Glutamatergic neuron (in vitro differentiated cells): ENCODE data around the gene MAST1. TPM values are rescaled to one million over a fixed set of nuclear protein-coding genes. Genes with fewer than 3 reads are reported as not detected.
A peak's percentile ranks its signal among the peaks of the same experiment; 100 is the strongest.
"Not testable (repeated sequence)": the region's sequence is repeated elsewhere in the genome, so short reads cannot be mapped to it uniquely, and the experiment has no call there.

Experiments used
- DNase-seq: peaks from one replicate; pipeline ENCODE4 v3.0.0; 2022
- H3K27ac Mint-ChIP-seq: one replicate; pipeline ENCODE4 v1.8.0; 2020; ENCODE audit warnings: mild to moderate bottlenecking, mixed read lengths, inconsistent platforms; ENCODE audit not compliant: unreplicated experiment
- H3K27me3 Mint-ChIP-seq: one replicate; pipeline ENCODE4 v1.8.0; 2020; ENCODE audit warnings: mild to moderate bottlenecking, moderate library complexity, mixed read lengths, inconsistent platforms; ENCODE audit not compliant: unreplicated experiment
- H3K36me3 Mint-ChIP-seq: one replicate; pipeline ENCODE4 v1.8.0; 2020; ENCODE audit warnings: mild to moderate bottlenecking, mixed read lengths, inconsistent platforms; ENCODE audit not compliant: unreplicated experiment
- H3K4me1 Mint-ChIP-seq: one replicate; pipeline ENCODE4 v1.8.0; 2020; ENCODE audit warnings: mild to moderate bottlenecking, low read depth, mixed read lengths, inconsistent platforms; ENCODE audit not compliant: unreplicated experiment
- H3K4me3 Mint-ChIP-seq: one replicate; pipeline ENCODE4 v1.8.0; 2020; ENCODE audit warnings: mild to moderate bottlenecking, mixed read lengths, inconsistent platforms; ENCODE audit not compliant: unreplicated experiment
- H3K9me3 Mint-ChIP-seq: one replicate; pipeline ENCODE4 v1.8.0; 2020; ENCODE audit warnings: mild to moderate bottlenecking, moderate library complexity, mixed read lengths, inconsistent platforms; ENCODE audit not compliant: unreplicated experiment
- total RNA-seq: library from RNA; stranded (reverse); fragmentation: NEBNext Ultra II Directional; extraction: Animal tissue kit (Norgen Biotek cat#: 25700); gene quantifications from one replicate; pipeline ENCODE4 v1.2.1, GENCODE V29; 2021; ENCODE audit not compliant: unreplicated experiment
- TF ChIP-seq, protein P1 (sequence below): fragments of 200-600 bp; sonication (generic); IDR thresholded peaks from one replicate; pipeline ENCODE4 v1.5.0; 2021; ENCODE audit not compliant: partially characterized antibody, unreplicated experiment

The MAST1 gene
- total RNA-seq, 1 donor from 2014 or later = 230 TPM

GRCh38 chr19:12912571-12912970, 74.3 kb downstream of the MAST1 start:
- DNase-seq = no peak
- H3K4me1 Mint-ChIP-seq = peaks cover 27% of the 10 kb centered on the region
- H3K27me3 Mint-ChIP-seq = peaks cover 3% of the 10 kb centered on the region
- TF ChIP-seq, protein P1, sequence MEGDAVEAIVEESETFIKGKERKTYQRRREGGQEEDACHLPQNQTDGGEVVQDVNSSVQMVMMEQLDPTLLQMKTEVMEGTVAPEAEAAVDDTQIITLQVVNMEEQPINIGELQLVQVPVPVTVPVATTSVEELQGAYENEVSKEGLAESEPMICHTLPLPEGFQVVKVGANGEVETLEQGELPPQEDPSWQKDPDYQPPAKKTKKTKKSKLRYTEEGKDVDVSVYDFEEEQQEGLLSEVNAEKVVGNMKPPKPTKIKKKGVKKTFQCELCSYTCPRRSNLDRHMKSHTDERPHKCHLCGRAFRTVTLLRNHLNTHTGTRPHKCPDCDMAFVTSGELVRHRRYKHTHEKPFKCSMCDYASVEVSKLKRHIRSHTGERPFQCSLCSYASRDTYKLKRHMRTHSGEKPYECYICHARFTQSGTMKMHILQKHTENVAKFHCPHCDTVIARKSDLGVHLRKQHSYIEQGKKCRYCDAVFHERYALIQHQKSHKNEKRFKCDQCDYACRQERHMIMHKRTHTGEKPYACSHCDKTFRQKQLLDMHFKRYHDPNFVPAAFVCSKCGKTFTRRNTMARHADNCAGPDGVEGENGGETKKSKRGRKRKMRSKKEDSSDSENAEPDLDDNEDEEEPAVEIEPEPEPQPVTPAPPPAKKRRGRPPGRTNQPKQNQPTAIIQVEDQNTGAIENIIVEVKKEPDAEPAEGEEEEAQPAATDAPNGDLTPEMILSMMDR = no peak
- H3K36me3 Mint-ChIP-seq = no peaks in the 10 kb centered on the region
- H3K4me3 Mint-ChIP-seq = peak overlapping the region; percentile 70
- H3K9me3 Mint-ChIP-seq = peaks cover 7% of the 10 kb centered on the region
- H3K27ac Mint-ChIP-seq = peak overlapping the region; percentile 87

DNA sequence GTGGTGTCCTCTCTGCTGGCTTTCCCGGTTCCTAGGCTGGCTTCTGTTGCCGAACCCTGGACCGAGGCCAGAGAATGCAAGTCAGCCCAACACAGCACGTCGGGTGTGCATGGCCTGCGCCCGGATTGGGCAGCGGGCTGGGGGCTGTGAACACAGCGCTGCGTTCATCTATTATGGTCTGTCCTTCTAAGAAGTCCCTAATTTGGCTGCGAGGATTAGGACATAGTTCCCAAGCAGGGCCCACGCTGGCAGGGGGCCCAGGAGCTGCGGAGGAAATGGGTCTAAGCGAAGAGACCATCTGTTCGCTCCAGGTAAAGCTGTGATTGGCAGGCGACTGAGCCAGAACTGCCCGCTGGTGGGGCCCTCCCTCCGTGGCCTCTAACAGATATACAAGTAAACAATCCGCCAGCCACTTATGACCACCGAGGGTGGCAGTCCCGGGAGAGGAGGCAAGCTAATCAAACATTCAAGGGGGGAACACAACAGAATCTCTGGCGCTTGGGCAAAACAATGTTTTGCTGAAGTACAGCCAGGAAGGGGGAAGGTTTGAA, 74.8 kb downstream of the MAST1 start:
- Mint-ChIP-seq H3K27ac (peak overlapping the region; percentile 87), H3K36me3 (no peaks in the 10 kb centered on the region), H3K27me3 (peaks cover 3% of the 10 kb centered on the region), H3K4me3 (peak overlapping the region; percentile 70), H3K4me1 (peaks cover 27% of the 10 kb centered on the region), H3K9me3 (peaks cover 9% of the 10 kb centered on the region)
- DNase-seq = peak; percentile 57
- TF ChIP-seq, protein P1 = no peak

GRCh38 chr19:12913851-12914690, 75.8 kb downstream of the MAST1 start:
- peaks cover 4% of the 10 kb centered on the region for H3K9me3 Mint-ChIP-seq
- H3K36me3 Mint-ChIP-seq = no peaks in the 10 kb centered on the region
- peaks cover 3% of the 10 kb centered on the region for H3K27me3 Mint-ChIP-seq
- peaks cover 23% of the 10 kb centered on the region for H3K4me1 Mint-ChIP-seq
- peak overlapping the region; percentile 87 for H3K27ac Mint-ChIP-seq
- DNase-seq = no peak
- TF ChIP-seq, protein P1 = no peak
- H3K4me3 Mint-ChIP-seq = peak overlapping the region; percentile 70

DNA sequence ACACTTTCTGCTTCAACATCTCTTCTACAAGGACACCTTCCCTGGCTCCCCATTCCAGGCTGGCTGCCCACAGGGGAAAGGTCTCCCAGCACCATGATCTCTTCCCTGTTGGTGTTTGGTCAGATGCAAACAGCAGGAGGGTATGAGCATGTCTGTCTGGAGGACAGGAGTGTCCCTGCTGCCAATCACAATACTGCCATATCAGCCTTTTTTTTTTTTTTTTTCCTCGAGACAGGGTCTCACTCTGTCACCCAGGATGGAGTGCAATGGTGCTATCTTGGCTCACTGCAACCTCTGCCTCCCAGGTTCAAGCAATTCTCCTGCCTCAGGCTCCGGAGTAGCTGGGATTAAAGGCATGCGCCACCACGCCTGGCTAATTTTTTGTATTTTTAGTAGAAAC, 77.5 kb downstream of the MAST1 start:
- H3K27ac Mint-ChIP-seq, H3K9me3 Mint-ChIP-seq, H3K27me3 Mint-ChIP-seq, DNase-seq, H3K36me3 Mint-ChIP-seq: not testable (repeated sequence)
- Mint-ChIP-seq H3K4me1 (peaks cover 23% of the 10 kb centered on the region), H3K4me3 (peak overlapping the region; percentile 46)

DNA sequence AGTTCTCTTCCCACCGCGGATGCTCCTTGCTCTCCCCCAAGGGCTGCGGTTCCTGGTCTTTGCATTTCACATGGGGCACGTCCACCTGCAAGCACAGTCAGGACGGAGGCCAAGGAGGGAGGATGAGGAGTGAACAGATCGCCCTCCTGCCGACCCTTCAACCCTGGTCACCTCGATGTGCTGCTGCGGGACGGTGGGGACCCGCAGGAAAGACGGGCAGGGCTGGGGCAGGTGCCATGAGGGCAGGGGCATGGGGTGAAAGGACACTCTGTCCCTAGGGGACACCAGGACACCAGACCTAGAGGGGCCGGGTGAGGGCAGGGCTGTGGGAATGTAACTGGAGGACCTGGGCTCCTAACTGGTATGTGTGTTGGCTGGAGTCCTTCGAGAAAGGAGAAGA, 79.9 kb downstream of the MAST1 start:
- H3K4me3 Mint-ChIP-seq = peak overlapping the region; percentile 14
- H3K27me3 Mint-ChIP-seq = peaks cover 6% of the 10 kb centered on the region
- H3K36me3 Mint-ChIP-seq = peaks cover 6% of the 10 kb centered on the region
- peaks cover 9% of the 10 kb centered on the region for H3K4me1 Mint-ChIP-seq
- H3K9me3 Mint-ChIP-seq = peaks cover 15% of the 10 kb centered on the region
- H3K27ac Mint-ChIP-seq = no peak overlapping the region
- no peak for DNase-seq
- TF ChIP-seq, protein P1 = no peak
